Inferior parietal cortex (tissue), 1 donor: ENCODE measurements around the gene NUP62.

Experiments used
- DNase-seq: peaks from one replicate; pipeline ENCODE4 v3.0.0-alpha.2; 2016; ENCODE audit errors: extremely low spot score

The NUP62 gene

DNA sequence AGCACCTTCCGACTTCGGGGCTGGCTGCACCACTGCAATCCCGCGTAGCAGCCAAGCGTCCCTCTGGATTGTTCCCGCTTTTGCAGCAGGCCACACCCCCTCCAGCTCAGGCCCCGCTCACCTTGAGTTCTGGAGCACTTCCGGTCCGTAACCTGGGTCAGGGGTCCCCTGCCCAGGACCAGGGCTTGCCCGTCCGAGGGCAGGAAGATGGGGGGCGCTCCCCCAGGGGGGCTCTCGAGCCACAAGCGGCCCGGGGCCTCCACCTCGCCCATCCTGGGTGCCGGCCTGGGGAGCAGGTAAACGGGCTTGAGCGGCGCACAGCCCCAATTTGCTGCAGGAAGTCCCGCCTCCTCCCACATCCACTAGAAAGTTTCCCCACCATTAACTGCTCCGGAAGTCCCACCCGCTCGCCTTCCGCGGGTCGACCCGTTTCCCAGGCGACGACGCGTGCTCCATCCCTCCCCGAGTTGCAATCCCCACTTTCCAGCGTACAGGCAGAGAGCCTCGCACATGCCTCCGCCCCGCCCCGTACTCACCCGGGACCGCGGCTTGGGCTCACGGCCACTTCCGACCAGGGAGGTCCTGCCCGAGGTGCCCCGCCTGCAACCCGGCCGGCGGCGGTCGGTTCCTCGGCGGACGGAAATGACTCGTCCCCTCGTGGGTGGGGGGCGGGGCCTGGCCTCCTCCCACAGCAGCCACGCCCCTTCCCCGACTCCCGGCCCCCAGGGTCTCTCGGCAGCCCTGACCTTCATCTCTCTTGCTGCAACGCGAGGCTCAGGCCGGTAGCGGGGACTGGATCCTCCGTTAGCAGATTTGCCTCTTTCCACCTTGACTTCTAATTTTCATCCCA is 62.1 kb downstream of the NUP62 start, which contains the start of gene PNKP:
PNKP (minus strand) TSS at position 644 of the 850 bp plus-strand sequence; CDS start at position 272, 372 bp downstream.
- DNase-seq, result peak; percentile 89

DNA sequence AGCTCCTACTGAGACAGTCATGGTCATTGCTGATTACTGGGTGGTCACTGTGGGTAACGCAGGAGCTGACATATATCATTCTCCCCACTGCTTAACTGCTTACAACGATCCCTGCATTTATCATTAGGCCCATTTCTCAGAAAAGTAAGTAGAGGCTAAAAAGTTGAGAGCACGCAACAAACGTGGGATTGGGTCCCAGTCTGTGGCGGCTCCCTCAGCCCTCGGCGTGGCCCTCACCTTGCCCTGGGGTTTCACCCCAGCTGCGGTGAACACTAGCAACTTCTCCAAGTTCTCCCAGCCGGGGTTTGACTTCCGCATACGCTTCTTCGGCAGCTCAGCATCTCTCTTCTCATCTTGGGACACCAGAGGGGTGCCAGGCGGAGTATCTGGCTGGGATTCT is 64.4 kb downstream of the NUP62 start:
- no peak for DNase-seq

DNA sequence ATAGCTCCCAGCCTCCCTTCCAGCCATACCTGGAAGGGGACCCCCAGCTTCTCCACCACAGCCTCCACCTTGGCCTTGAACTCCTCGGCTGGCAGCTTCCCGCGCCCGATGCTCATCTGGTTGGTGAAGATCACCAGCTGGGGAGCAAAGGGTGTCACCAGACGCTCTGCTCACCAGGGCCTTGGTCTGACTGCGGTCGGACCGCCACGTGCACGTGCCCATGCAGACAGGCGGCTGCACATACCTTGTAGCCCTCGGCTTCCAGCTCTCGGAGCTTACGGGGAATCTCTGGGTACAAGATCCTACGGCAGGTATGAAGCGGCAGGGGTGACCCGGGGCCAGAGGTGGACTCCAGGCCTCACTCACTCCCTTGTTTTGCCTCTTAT is 65.4 kb downstream of the NUP62 start:
- DNase-seq, result no peak

DNA sequence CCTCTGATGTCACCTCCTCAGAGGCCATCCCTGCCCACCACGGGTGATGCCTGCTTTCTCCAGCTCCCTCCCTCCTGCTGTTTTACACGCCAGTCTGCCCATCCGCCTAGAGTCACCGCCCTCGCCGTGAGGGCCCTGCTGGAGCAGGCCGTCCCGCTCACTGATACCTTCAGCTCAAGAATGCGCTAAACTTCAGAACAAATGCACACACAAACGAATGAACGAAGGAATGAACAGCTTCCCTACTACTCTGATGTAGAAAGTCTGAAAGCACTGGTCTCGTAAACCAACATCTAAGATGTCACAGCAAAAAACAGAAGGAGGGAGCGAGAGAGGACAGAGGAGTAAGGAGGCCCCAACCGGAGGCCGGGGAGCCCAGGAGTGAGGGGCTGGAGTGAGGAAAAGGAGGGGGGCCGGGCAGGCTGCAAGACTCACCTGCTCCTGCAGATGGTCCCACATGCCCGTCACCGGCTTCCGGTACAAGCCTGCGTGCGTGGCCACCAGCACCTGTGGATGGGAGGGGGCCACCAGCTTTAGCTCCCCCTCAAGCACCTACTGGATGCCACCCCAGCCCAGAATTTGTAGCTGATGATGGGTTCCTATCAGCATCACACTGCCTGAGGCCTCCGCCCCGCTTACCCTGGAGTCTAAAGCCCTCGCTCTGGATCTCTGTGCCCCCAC is 65.9 kb downstream of the NUP62 start:
- no peak for DNase-seq

DNA sequence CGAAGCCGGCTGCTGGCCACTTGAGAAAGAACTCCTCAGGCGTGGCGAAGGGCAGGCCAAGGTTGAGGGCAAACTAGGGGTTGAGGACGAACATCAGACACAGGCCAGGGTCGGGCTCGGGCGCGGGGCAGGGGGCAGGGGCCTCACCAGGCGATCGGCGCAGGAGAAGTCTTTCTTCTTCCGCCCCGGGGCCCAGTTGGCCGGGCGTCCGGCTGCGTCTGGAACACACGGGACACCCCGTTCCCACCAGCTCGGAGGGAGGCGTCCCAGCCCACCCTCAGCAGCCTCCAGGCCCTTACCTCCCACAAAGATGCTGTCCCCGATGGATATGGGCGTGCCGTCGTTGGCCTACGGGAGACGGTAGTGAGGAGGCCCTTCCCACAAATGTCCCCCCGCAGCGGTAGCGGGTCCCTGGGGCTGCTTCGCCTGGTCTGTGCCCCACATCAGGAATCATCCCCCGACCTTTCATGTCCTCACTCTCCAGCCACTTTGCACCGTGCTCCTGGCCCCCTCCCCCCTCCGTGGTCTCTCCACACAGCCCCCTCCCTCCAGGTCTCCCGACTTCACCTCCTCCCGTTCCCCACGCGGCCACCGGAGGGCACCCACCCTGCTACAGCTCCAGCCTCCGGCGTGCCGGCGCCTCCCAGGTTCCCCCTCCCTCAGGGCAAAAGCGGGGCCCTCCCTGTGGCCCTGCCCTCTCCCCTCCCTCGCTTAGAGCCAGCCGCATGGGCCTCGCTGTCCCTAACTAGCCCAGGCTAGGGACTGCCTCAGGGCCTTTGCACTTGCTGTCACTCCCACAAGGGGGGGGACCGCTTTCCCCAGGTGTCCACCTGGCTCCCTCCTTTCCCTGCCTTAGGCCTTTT is 66.7 kb downstream of the NUP62 start:
- no peak for DNase-seq

DNA sequence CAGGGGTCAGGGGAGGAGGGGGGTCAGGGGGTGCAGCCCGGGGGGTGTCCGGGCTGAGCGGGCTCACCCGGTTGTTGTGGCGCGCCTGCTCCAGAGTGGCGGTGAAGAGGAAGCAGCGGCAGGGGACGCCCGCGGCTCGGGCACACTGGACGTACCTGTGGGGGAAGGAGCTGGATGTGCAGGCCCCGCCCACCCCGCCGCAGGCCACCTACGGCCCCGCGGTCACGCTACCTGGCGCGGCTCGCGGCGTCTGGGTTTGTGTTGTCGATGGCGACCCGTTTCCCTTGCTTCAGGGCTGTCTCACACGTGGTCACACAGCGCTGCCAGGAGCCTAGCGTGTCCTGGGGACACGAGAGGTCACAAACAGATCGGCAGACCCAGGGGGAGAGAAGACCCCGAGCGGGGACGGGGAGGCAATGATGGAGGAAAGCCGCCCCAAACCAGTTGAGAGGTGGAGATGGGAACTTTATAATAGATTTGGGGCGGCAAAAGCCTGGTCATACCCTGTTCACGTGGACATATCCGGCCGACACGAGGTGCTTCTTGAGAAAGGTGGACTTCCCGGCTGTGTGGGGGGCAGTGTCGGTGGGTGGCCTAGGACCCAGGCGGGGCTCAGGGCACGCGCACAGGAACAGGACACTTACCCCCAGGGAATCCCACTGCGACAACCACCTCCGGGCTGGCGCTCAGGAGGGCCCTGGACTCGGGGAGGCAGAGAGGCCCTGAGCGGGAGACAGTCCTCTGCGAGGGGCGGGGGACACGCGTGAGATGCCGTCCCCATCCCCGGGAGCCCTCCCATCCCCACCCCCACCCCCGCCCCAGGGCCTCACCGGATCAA is 67.5 kb downstream of the NUP62 start:
- DNase-seq, result no peak

DNA sequence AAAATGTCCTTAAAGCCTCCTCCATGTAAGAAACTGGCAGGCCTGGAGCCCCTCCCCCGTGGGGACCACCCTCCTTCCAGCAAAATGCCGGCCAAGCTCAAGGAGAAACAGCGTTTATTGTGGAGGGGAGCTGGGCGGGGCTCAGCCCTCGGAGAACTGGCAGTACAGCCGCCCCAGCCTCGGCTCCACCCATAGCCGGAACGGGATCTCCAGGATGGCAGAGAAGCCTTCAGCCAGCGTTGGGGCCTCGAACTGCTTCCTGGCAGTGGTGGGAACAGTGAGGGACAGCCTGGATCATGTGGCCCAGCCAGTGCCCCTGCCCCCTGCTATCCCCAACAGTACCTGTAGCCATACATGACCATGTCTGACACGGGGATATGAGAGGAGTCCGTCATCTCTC is 68.2 kb downstream of the NUP62 start:
- DNase-seq, result no peak

DNA sequence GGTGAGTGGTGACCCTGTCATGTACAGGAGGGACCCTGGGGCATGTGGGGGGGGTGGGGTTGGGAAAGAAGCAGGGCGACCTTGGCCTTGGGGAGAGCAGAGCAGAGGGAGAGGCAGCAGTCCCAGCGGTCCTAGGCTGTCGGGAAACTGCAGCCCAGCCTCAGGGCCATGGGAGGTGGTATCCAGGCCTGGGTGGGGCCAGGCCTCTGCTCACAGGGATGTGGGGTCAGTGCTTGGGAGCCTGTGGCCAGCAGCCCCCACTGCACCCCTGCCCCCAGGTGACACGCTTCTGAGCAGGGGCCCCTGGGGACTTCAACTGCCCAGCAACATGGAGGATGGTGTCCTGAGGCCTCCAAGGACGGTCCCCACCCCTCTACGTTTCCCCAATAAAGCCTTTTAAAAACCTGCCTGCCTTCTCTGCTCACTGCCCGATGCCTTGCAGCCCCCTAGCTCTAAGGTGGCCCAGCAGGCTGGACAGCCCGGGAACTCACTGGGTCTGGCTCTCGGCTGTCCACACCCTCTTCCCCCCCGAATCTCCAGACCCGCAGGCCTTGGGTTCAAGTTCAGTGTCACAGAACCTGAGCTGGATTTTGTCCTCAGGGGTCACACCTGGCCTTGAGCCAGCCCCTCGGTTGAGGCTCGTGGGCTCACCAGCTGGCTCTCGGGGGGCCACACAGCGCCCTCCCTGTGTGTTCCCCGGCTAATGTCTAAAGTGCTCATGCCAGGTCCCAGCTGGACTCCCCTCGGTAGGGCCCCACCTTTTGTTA is 68.8 kb downstream of the NUP62 start:
- DNase-seq, result no peak

DNA sequence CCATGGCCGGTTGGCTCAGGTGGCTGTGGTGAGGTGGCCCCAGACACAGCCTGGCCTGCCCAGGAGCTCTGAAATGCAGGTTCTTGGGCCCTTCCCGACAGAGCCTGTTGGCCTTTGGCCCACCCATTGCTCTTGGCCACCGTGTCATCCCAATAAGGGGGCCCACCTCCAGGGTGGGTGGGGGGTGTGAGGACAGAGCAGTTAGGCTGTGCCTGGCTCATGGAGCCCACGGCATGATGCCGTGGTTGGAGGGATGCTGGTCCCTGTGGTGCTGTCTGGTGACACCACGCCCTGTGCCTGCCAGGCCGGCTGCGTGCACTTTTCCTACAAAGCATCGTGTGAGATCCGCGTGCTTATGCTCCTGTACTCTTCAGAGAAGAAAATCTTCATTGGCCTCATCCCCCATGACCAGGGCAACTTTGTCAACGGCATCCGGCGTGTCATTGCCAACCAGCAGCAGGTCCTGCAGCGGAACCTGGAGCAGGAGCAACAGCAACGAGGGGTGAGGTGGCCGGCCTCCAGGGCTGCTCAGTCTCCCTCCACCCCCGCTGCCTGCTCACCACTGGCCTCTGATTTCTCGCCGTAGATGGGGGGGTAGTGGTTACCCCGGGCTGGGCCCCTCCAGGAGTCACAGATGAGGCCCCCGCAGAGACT is 69.5 kb downstream of the NUP62 start:
- DNase-seq, result no peak

DNA sequence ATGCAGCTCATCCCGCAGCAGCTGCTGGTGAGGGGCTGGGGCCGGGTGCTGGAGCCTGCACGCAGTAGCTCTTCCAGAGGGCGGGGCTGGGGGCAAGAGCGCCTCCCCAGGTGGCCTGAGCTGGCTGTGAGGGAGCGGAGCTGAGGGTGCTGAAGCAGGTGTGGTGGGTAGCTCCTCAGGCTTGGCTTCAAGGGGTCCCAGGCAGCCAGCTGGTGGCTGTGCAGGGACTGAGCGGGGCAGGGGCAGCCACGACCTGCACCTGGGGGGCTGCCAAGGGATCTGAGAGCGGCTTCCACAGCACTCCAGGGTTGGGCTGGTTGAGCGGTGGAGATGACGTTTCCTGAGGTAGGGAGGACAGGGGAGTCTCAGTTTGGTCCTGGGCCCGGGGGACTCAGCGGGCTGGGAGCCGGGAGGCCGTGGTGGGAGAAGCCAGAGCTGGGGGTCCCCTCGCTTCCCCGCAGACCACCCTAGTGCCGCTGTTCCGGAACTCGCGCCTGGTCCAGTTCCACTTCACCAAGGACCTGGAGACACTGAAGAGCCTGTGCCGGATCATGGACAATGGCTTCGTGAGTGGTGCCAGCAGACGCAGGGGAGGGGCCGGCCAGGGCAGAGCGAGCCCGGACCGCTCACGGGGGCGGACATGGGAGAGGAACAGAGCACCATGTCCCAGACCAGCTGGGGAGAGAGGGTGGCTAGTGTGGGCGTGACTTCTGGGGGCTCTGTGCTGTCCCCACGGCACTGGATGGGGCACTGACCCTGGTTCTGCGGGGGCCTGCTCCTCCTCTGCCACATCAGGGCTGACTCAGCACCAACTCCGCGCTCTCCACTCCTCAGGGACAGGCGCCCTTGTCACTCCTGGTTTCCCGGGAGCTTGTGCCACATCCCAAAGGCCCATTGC is 71.0 kb downstream of the NUP62 start:
- DNase-seq, result no peak

DNA sequence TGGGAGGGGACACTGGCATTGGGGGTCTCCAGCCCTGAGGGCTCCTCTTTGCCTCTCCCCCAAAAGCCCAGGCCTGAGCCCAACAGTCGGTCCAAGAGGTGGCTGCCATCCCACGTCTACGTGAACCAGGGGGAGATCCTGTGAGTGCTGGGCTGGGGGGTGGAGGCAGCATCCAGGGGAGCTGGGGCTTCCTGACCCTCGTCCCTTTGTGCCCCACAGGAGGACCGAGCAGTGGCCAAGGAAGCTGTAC is 71.5 kb downstream of the NUP62 start:
- no peak for DNase-seq

DNA sequence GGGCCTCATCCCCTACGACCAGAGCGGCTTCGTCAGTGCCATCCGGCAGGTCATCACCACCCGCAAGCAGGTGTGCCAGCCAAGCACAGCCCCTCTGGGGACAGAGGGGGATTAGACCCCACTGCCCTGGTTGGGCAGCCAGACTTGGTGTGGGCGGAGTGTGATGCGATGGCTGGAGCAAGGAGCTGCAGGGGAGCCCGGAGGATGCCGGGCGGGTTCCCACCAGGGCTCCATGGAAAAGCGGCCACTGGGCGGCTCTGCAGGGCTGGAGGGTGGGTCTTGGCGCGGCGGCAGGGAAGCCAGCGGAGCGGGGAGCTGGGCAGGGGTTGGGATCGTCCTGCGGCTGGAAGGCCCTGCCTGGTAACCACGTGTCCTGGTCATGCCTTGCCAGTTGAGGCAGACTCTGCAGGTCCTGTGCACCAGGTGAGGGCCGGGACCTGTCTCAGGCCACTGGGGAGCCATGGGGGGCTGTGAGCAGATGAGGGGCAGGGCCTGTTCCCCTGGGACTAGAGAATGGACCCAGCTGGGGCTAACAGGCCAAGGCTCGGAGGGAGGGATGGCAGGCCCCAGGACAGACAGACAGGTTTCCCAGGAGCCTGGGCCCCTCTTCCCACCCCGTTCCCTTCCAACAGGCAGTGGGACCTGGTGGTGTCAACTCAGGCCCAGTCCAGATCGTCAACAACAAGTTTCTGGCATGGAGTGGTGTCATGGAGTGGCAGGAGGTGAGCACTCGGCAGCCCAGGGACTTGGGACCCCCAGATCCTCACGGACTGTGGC is 72.1 kb downstream of the NUP62 start:
- no peak for DNase-seq
